Esophagus squamous epithelium (tissue), 4 donors: Measurements from ENCODE around the gene RNF225.

Experiments used
- POLR2A ChIP-seq, 4 donors: fragments of 450-650 bp; IDR thresholded peaks; one replicate each; pipeline ENCODE4 v1.6.1; 2017; ENCODE audit warnings: antibody characterized with exemption in 4 of 4, mild to moderate bottlenecking in 4 of 4, moderate library complexity in 3 of 4
- TF ChIP-seq, protein P1 (sequence below), 6 experiments: fragments of 450-650 bp in 4 of 6; fragments of 200-600 bp in 2 of 6; sonication (generic) in 2 of 6; IDR thresholded peaks; one replicate each; pipeline ENCODE4 v1.5.1; 2016 to 2019; ENCODE audit warnings: antibody characterized with exemption in 6 of 6, mild to moderate bottlenecking in 4 of 6, moderate library complexity in 4 of 6

DNA sequence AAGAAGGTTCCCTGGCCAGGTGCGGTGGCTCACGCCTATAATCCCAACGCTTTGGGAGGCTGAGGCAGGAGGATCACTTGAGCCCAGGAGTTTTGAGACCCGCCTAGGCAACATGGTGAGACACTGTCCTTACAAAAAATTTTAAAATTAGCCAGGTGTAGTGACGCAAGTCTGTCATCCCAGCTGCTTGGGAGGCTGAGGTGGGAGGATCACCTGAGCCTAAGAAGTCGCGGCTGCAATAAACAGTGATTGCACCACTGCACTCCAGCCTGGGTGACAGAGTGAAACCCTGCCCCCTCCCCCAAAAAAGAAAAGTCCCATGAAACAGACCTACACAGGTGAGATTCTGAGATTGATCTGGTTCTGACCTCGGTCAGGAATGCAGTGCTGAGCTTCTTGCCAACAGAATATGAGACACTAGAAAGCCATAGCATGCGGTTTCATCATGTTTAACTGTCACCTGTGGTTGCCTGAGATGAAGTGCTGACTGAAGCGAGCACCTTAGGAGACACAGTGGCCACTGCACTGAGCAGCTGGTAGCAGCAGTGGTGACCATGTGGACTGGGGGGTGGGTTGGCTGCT is 40.1 kb upstream of the RNF225 start:
- TF ChIP-seq, protein P1, sequence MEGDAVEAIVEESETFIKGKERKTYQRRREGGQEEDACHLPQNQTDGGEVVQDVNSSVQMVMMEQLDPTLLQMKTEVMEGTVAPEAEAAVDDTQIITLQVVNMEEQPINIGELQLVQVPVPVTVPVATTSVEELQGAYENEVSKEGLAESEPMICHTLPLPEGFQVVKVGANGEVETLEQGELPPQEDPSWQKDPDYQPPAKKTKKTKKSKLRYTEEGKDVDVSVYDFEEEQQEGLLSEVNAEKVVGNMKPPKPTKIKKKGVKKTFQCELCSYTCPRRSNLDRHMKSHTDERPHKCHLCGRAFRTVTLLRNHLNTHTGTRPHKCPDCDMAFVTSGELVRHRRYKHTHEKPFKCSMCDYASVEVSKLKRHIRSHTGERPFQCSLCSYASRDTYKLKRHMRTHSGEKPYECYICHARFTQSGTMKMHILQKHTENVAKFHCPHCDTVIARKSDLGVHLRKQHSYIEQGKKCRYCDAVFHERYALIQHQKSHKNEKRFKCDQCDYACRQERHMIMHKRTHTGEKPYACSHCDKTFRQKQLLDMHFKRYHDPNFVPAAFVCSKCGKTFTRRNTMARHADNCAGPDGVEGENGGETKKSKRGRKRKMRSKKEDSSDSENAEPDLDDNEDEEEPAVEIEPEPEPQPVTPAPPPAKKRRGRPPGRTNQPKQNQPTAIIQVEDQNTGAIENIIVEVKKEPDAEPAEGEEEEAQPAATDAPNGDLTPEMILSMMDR (IDR thresholded peaks at IDR 0.05), result no peak
- TF ChIP-seq POLR2A (IDR thresholded peaks at IDR 0.05), result no peak
